ENCODE results near the gene PDE4B.

The PDE4B gene

DNA sequence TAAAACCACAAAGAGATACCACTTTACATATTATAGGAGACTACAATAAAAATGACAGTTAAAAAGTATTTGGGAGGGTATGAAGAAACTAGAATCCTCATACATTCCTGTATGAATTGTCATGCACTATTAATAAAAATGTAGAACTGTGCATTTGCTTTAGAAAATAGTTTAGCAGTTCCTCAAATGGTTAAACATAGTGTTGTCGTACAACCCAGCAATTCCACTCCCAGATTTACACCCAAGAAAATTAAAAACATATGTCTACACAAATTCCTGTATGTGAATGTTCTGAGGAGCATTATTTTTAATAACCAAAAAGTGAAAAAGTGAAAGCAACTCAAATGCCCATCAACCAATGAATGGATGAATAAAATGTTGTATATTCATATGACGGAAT, 23.1 kb upstream of the PDE4B start:
- no peak for TF ChIP-seq CTCF (IDR thresholded peaks at IDR 0.05)
- Histone ChIP-seq H3K9me3 (no peaks in the 10 kb centered on the region), H3K27me3 (no peaks in the 10 kb centered on the region), H3K27ac (no peak overlapping the region), H3K4me1 (ENCODE audit: control insufficient read depth in 1 of 2, insufficient read depth in 1 of 2, low read depth in 1 of 2, low read length in 1 of 2) (no peaks in the 10 kb centered on the region), H3K4me3 (ENCODE audit: low read depth in 1 of 2, low read length in 1 of 2) (no peak overlapping the region), H3K36me3 (no peaks in the 10 kb centered on the region)

GRCh38 chr1:65772607-65773006, 20.1 kb upstream of the PDE4B start:
- Histone ChIP-seq H3K36me3 (no peaks in the 10 kb centered on the region), H3K4me3 (ENCODE audit: low read depth in 1 of 2, low read length in 1 of 2) (no peak overlapping the region), H3K27ac (no peak overlapping the region), H3K9me3 (no peaks in the 10 kb centered on the region), H3K4me1 (ENCODE audit: control insufficient read depth in 1 of 2, insufficient read depth in 1 of 2, low read depth in 1 of 2, low read length in 1 of 2) (no peaks in the 10 kb centered on the region), H3K27me3 (no peaks in the 10 kb centered on the region)
- no peak for TF ChIP-seq CTCF (IDR thresholded peaks at IDR 0.05)

DNA sequence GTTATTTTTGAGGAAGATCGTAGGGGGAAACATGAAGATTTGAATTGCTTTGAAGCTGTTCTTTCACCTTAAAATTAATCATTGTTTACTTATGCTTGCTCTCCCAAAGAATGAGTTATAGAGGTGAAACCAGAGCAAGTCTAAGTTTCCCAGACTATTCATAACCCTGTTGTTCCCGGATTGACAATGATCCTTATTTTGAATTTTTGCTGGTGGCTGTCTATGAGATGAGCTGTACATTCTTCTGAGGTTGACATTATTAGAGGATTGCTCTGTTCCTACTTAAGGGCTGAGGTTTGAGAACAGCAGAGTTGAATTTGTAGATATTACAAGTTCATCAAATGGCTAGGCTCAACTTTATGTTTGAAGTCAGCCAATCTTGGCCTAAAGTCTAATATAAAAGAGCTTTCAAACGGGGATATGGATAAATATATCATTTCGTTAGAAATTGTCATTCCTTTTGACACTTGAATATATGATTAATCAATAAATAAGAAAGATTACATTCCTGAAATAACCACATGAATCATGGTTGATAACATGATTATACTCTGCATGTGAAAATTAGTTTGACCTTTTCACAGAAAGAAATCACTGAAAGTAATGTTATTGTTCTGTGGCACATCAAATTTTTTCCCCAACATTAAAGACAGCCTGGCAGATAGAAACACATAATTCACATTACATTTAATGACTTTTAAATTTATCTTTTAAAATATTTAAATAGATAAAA, 19.1 kb upstream of the PDE4B start:
- Histone ChIP-seq H3K4me1 (ENCODE audit: control insufficient read depth in 1 of 2, insufficient read depth in 1 of 2, low read depth in 1 of 2, low read length in 1 of 2) (no peaks in the 10 kb centered on the region), H3K27me3 (no peaks in the 10 kb centered on the region), H3K9me3 (no peaks in the 10 kb centered on the region), H3K27ac (no peak overlapping the region), H3K4me3 (ENCODE audit: low read depth in 1 of 2, low read length in 1 of 2) (no peak overlapping the region), H3K36me3 (no peaks in the 10 kb centered on the region)
- no peak for TF ChIP-seq CTCF (IDR thresholded peaks at IDR 0.05)

- Histone ChIP-seq H3K9me3 (no peaks in the 10 kb centered on the region), H3K36me3 (no peaks in the 10 kb centered on the region), H3K4me1 (ENCODE audit: control insufficient read depth in 1 of 2, insufficient read depth in 1 of 2, low read depth in 1 of 2, low read length in 1 of 2) (peaks cover 23 to 26% of the 10 kb centered on the region in 2 experiments), H3K4me3 (ENCODE audit: low read depth in 1 of 2, low read length in 1 of 2) (no peak overlapping the region), H3K27ac (no peak overlapping the region), H3K27me3 (peaks cover 25% of the 10 kb centered on the region)
- TF ChIP-seq CTCF (IDR thresholded peaks at IDR 0.05) = no peak
Observed at GRCh38 chr1:65788762-65789161, 3.9 kb upstream of the PDE4B start.

DNA sequence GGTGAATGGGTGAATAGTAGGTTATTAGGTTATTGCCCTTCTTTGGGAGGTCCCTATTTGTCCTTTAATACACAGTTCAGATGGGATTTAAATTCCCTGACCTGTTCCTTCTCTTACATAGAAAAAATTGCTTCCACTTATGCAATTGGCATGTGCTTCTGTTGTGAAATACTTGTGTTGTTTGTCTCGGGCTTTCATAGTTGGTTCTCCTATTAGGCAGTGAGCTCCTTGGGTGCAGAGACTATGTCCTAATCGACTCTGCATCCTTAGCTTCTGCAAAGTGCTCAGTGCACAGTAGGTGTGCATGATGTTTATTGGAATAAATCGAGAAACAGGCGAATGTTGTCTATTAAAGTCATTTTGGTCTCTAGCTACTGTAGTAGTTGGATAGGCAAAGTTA, 1.3 kb upstream of the PDE4B start:
- no peaks in the 10 kb centered on the region for H3K36me3 ChIP-seq
- H3K4me3 ChIP-seq (ENCODE audit: low read depth in 1 of 2, low read length in 1 of 2) = no peak overlapping the region
- no peak overlapping the region for H3K27ac ChIP-seq
- H3K4me1 ChIP-seq (ENCODE audit: control insufficient read depth in 1 of 2, insufficient read depth in 1 of 2, low read depth in 1 of 2, low read length in 1 of 2) = peaks cover 26 to 28% of the 10 kb centered on the region in 2 experiments
- peaks cover 50% of the 10 kb centered on the region for H3K27me3 ChIP-seq
- H3K9me3 ChIP-seq = no peaks in the 10 kb centered on the region
- no peak for TF ChIP-seq CTCF (IDR thresholded peaks at IDR 0.05)

Data from neutrophil (primary cell).